CD1c-positive myeloid dendritic cell (primary cell): ENCODE measurements around the gene PPM1H.
"Not testable (repeated sequence)": the region's sequence is repeated elsewhere in the genome, so short reads cannot be mapped to it uniquely, and the experiment has no call there.

Experiments
- DNase-seq: peaks from one replicate; pipeline ENCODE4 v3.0.0-alpha.2; 2016; ENCODE audit errors: extremely low spot score

The PPM1H gene

DNA sequence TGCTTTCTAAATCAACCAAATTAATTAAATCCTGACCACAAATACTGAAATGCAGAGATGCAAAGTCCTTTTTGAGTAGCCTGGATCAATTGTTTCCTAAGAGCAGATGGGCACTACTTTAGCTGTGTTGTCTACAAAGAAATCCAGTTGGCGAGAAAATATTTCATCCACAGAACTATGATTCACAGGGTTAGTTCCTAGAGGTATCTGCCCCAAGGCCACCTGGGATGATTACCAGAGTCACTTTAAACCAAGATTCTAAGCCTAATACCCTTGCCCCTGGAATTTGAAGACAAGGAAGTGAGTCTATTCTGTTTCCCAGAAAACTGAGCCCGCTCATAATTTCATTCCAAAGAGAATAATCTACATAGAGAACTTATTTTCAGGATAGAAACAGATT lies 198.4 kb downstream of the PPM1H start:
- DNase-seq = no peak

DNA sequence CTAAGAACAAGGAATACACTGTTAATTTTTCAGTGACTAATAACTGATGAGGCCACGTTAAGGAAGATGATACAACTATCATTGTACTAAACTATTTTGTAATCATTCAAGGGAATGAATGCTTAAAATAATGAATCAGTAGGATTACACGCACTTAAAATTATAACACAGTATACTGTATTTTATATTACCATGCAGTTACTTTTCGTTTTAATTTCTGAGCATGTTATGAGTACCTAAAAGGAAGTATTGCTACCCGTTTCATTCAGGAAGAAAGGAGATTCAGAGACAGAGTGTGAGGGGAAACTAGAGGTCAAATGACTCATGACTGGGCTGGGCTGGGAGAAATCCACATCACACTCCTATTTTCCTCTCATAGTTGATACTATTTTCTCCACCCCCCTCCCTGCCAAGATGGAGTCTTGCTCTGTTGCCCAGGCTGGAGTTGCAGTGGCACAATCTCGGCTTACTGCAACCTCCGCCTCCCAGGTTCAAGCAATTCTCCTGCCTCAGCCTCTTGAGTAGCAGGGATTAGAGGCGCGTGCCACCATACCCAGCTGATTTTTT lies 202.0 kb downstream of the PPM1H start:
- peak; percentile 62 for DNase-seq

GRCh38 chr12:62731055-62731820 lies 203.7 kb downstream of the PPM1H start:
- peak; percentile 61 for DNase-seq

- DNase-seq = no peak
Measured at GRCh38 chr12:62730649-62731048, 204.3 kb downstream of the PPM1H start.

DNA sequence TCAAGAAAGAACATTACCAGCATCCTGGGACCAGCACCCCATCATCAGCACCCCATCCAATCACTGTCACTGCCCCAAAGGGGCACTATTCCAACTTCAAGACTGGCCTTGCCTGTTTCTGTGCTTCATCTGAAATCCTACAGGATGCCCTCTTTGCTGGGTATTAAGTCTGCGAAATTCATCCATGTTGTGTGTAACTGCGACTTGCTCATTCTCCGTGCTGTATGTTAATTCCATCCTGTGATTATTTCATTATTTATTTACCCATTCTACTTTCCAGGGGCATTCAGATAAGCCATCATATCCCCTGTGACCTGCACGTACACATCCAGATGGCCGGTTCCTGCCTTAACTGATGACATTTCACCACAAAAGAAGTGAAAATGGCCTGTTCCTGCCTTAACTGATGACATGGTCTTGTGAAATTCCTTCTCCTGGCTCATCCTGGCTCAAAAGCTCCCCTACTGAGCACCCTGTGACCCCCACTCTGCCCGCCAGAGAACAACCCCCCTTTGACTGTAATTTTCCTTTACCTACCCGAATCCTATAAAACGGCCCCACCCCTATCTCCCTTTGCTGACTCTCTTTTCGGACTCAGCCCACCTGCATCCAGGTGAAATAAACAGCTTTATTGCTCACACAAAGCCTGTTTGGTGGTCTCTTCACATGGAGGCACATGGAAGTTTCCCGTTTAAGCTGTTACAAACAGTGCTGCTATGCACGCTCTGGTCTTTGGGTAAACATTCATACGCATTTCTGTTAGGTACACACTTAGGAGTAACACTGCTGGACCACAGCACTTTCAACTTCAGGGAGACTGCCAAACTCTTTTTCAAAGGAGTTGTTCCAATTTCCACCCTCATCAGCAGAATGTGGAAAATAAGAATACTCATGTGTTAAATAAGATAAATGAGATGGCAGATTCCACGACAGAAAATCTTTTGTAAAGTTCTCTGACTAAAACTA lies 205.1 kb downstream of the PPM1H start:
- not testable (repeated sequence) for DNase-seq

DNA sequence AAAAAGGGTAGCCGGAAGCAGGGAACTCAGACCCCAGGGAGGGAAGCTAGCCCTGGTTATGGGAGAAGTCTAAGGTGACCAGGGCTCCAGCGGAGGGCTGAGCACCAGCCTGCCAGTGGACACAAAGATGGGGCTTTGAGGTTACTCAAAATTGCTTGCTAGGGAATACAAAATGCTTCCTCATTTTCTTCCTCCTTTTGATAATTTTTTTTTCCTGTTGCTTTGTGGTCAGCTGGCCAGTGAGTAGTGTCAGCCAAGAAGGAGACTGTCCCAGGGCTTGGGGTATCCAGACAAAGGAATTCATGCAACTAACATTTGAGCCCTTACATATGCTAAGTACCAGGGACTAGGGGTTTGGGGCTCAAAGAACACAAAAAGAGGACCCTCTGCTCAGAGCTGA lies 206.2 kb downstream of the PPM1H start:
- DNase-seq = no peak

DNA sequence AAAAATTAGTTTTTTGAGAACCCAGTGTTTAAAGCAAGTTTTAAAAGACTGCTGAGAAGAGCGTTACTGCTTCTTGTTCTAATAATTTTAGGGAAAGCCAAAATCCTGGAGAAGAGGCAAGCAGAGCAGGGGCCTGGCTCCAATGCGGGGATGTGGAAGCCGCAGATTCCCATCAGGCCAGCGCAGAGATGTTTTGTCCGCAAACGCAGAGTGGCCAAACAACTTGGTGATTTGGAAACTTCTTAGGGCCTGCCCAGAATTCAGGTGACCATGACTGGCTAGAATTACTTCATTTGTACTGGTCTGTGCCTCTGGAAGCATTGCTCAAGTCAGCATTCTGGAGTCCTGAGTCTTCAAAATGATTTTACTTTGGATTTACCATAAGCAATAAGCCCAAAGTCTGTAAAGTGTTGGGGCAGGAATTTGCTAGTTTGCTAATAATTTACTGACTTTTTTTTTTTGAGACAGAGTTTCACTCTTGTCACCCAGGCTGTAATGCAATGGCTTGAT lies 208.4 kb downstream of the PPM1H start:
- no peak for DNase-seq

GRCh38 chr12:62725781-62726180 lies 209.2 kb downstream of the PPM1H start:
- peak; percentile 9 for DNase-seq

- peak; percentile 35 for DNase-seq
Measured at GRCh38 chr12:62724947-62725451, 210.0 kb downstream of the PPM1H start.

GRCh38 chr12:62724285-62724684 lies 210.7 kb downstream of the PPM1H start:
- DNase-seq = no peak

DNA sequence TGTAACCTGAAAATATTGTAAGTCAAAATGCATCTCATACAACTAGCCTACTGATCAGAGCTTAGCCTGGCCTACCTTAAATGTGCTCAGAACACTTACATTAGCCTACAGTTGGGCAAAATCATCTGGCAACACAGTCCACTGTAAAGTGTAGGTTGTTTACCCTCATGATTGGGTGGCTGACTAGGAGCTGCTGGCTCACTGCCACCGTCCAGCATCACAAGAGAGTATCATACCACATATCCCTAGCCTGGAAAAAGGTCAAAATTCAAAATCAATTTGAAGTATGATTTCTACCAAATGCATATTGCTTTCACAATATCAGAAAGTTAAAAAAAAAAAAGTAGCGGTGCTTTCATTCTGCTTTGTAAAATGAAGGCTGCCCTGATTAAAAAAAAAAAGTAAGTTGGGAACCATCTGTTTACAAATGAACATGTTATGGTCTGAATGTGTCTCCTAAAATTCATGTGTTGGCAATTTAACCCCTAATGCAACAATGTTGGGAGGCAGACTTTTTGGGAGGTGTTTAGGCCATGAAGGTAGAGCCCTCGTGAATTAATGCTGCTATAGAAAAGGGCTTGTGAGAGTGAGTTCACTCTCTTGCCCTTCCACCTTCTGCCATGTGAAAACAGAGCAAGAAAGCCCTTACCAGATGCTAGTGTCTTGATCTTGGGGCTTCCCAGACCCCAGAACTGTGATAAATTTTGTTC lies 211.8 kb downstream of the PPM1H start:
- no peak for DNase-seq

- DNase-seq = no peak
Measured at GRCh38 chr12:62720661-62721330, 214.2 kb downstream of the PPM1H start.

DNA sequence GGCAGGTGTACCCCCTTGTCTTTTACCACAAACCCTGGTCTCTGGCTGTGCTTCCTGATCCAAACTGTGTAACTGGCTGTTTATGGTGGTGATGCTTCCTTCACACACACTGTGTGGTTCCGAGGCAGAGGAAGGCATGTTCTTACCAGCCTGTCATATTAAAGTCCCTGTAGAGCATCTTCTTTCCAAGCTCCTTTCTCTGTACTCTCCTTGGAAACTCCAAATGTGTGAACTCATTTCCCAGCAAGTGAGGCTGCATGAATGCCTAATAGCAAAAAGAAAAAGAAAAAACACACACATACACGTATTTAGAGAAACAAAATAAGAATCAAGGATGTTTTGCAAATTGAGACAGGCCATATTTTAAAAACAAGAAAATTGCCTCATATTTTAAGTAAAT lies 214.9 kb downstream of the PPM1H start:
- no peak for DNase-seq

DNA sequence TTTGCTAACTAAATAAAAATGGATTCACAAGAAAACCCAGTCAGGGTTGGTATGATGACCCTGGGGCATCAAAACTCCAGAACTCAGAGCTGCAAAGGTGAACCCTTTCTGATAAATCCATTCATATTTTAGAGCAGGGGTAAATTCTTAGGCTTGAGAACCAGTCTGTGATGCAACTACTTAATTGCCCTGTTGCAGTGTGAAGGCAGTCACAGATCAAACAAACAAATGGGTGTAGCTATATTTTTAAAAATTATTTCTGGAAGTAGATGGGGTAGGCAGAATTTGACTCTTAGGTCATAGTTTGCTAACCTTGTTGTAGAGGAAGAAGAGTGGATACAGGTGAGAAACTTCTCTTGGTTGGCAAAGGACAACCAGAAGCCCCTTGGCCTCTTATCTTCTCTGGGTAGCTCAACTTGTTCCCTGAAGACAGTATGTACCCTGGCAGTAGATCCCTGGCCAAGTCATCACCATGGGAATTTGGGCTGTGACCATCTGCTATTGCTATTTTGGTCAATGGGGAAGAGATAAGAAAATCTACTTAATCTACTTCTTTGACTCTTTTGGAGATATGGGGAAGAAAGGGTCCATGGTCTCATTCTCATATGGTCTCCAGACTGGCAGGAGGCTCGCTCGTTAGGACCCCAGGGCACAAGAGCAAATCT lies 216.1 kb downstream of the PPM1H start:
- DNase-seq = no peak

GRCh38 chr12:62717643-62718042 lies 217.3 kb downstream of the PPM1H start:
- no peak for DNase-seq

GRCh38 chr12:62716866-62717525 lies 218.0 kb downstream of the PPM1H start:
- DNase-seq = no peak

GRCh38 chr12:62716037-62716436 lies 218.9 kb downstream of the PPM1H start:
- no peak for DNase-seq

DNA sequence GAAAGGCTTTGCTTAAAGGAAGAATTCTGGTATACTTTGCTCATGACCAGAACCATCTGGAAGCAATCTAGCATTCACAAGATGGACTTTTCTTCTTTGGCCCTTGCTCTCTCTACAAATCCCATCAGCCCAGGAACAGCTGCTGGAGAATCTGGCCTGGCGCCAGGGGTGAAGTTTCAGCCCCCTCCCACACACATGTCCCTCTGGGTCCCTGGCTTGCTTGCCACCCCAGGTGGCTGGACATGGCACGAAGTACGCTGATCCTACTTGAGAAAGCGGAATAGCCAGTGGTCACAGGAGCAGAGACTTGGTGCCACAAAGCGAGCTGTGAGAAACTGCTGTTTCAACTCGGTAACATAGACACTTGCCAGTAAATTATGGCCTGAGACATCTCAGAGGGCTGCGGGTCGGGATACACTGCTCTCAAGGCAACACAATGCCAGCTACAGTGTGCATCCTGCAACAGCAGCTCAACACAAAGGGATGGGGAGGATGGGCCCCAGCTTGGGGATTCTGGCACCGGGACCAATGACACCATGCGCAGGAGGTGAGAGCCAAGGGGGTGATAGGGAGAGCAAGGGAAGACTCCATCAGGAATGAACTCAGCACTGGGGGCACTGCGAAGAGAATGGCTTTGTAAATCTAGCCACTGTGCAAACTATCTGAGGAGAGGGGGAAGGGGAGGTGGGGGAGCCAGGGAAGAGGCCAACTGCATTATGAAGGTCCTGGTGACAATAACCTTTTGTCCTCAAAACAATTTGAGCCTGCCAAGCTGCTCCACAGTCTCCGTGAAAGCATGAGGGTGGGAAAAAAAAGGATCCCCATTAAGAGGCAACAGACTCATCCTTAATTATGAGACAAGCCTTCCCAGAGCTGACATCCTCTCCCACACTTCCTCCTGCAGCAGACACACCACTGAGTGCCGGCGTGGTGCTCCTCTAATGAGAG lies 219.9 kb downstream of the PPM1H start:
- DNase-seq = no peak
